C4-2B (cell line): Measurements from ENCODE around the gene SLAMF9.

Source experiments
- ZFX ChIP-seq: fragments of 450-650 bp; IDR thresholded peaks from 2 replicates; pipeline ENCODE4 v1.6.1; 2017
- TF ChIP-seq, protein P1 (sequence below): fragments of 450-650 bp; conservative IDR thresholded peaks from 2 replicates; pipeline ENCODE4 v1.5.1; 2017; ENCODE audit warnings: mild to moderate bottlenecking

DNA sequence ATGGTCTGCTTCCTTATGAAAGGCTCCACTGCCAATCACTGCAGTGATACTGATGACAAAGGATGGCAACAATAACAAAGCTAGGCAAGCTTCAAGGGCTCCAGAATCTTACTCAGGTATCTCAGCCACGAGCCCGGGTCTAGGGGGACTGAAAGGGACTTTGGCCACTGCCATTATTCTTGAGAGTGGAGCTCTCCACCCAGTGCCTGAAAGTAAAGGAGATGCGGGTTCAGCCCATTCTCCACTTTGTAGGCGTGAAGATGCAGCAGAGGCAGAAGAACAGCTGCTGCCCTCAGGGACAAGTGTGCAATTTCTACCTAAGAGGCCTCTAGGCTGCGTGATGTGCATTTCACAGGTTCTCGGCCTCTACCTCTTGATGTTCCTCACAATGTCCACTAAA lies 31.4 kb upstream of the SLAMF9 start:
- TF ChIP-seq, protein P1, sequence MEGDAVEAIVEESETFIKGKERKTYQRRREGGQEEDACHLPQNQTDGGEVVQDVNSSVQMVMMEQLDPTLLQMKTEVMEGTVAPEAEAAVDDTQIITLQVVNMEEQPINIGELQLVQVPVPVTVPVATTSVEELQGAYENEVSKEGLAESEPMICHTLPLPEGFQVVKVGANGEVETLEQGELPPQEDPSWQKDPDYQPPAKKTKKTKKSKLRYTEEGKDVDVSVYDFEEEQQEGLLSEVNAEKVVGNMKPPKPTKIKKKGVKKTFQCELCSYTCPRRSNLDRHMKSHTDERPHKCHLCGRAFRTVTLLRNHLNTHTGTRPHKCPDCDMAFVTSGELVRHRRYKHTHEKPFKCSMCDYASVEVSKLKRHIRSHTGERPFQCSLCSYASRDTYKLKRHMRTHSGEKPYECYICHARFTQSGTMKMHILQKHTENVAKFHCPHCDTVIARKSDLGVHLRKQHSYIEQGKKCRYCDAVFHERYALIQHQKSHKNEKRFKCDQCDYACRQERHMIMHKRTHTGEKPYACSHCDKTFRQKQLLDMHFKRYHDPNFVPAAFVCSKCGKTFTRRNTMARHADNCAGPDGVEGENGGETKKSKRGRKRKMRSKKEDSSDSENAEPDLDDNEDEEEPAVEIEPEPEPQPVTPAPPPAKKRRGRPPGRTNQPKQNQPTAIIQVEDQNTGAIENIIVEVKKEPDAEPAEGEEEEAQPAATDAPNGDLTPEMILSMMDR, result no peak
- no peak for TF ChIP-seq ZFX
